Measurements from ENCODE around the gene SDCBP2.

SDCBP2 gene

DNA sequence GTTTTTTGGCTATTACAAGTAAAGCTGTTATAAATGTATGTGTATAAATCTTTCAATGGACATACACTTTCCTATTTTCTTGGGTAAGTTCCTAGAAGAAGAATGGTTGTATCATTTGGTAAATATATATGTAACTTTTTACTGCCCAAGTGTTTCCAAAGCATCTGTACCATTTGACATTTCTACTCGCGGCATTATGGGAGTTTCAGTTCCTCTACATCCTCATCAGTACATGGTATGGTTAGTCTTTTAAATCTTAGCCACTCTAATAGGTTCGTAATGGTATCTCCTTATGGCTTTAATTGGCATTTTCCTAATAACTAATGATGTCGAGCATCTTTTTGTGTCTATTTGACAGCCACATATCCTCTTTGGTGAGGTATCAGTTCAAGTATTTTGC, 49.9 kb downstream of the SDCBP2 start:
- H3K27me3 ChIP-seq (ENCODE audit: insufficient read depth, low read depth, severe bottlenecking), result no peaks in the 10 kb centered on the region
- H3K4me3 ChIP-seq (ENCODE audit: low read depth, low read length), result no peak overlapping the region
- no peaks in the 10 kb centered on the region for H3K9me3 ChIP-seq (ENCODE audit: severe bottlenecking)
- DNase-seq, result no peak
- H3K36me3 ChIP-seq, result no peaks in the 10 kb centered on the region
- H3K27ac ChIP-seq, result no peak overlapping the region
- TF ChIP-seq, protein P1, sequence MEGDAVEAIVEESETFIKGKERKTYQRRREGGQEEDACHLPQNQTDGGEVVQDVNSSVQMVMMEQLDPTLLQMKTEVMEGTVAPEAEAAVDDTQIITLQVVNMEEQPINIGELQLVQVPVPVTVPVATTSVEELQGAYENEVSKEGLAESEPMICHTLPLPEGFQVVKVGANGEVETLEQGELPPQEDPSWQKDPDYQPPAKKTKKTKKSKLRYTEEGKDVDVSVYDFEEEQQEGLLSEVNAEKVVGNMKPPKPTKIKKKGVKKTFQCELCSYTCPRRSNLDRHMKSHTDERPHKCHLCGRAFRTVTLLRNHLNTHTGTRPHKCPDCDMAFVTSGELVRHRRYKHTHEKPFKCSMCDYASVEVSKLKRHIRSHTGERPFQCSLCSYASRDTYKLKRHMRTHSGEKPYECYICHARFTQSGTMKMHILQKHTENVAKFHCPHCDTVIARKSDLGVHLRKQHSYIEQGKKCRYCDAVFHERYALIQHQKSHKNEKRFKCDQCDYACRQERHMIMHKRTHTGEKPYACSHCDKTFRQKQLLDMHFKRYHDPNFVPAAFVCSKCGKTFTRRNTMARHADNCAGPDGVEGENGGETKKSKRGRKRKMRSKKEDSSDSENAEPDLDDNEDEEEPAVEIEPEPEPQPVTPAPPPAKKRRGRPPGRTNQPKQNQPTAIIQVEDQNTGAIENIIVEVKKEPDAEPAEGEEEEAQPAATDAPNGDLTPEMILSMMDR (IDR thresholded peaks at IDR 0.05; ENCODE audit: low read depth, low read length), result no peak

DNA sequence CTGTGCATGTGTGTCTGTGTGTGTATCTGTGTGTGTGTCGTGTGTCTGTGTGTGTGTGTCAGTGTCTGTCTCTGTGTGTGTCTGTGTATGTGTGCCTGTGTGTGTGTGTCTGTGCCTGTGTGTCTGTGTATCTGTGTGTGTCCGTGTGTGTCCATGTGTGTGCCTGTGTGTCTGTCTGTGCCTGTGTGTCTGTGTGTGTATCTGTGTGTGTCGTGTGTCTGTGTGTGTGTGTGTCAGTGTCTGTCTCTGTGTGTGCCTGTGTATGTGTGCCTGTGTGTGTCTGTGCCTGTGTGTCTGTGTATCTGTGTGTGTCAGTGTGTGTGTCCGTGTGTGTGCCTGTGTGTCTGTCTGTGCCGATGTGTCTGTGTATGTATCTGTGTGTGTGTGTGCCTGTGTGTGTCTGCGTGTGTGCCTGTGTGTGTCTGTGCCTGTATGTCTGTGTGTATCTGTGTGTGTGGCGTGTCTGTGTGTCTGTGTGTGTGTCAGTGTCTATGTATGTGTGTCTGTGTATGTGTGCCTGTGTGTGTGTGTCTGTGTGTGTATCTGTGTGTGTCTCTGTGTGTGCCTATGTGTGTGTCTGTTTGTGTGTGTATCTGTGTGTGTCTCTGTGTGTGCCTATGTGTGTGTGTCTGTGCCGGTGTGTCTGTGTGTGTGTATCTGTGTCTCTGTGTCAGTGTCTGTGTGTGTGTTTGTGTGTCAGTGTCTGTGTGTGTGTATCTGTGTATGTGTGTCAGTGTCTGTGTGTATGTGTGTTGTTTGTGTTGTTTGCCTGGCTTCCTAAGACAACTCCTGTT, 51.2 kb downstream of the SDCBP2 start:
- no peaks in the 10 kb centered on the region for H3K9me3 ChIP-seq (ENCODE audit: severe bottlenecking)
- no peak overlapping the region for H3K4me3 ChIP-seq (ENCODE audit: low read depth, low read length)
- no peak for DNase-seq
- no peak overlapping the region for H3K27ac ChIP-seq
- no peaks in the 10 kb centered on the region for H3K36me3 ChIP-seq
- no peaks in the 10 kb centered on the region for H3K27me3 ChIP-seq (ENCODE audit: insufficient read depth, low read depth, severe bottlenecking)
- TF ChIP-seq, protein P1 (IDR thresholded peaks at IDR 0.05; ENCODE audit: low read depth, low read length), result no peak

DNA sequence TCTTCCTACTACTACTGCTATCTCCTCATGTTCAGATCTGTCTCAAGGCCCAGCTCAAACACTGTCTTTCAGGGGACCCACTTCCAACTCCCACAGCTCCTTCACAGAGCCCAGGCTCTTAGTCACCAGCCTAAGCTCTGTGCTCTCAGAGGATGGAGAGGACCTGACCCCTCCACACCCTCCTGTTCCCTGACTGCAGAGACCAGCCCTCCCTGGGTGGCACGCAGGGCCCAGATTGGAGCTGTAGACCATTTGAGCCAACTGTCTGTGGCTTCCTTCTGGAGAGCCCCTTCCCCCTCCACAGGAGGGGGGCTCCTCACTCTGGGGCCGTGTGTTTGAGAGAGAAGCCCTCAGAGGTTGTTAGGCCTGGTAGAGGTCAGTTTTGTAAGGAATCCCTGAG, 53.0 kb downstream of the SDCBP2 start:
- Histone ChIP-seq H3K9me3 (ENCODE audit: severe bottlenecking) (no peaks in the 10 kb centered on the region), H3K4me3 (ENCODE audit: low read depth, low read length) (no peak overlapping the region), H3K27ac (no peak overlapping the region), H3K36me3 (no peaks in the 10 kb centered on the region), H3K27me3 (ENCODE audit: insufficient read depth, low read depth, severe bottlenecking) (no peaks in the 10 kb centered on the region)
- no peak for DNase-seq
- TF ChIP-seq, protein P1 (IDR thresholded peaks at IDR 0.05; ENCODE audit: low read depth, low read length), result no peak

DNA sequence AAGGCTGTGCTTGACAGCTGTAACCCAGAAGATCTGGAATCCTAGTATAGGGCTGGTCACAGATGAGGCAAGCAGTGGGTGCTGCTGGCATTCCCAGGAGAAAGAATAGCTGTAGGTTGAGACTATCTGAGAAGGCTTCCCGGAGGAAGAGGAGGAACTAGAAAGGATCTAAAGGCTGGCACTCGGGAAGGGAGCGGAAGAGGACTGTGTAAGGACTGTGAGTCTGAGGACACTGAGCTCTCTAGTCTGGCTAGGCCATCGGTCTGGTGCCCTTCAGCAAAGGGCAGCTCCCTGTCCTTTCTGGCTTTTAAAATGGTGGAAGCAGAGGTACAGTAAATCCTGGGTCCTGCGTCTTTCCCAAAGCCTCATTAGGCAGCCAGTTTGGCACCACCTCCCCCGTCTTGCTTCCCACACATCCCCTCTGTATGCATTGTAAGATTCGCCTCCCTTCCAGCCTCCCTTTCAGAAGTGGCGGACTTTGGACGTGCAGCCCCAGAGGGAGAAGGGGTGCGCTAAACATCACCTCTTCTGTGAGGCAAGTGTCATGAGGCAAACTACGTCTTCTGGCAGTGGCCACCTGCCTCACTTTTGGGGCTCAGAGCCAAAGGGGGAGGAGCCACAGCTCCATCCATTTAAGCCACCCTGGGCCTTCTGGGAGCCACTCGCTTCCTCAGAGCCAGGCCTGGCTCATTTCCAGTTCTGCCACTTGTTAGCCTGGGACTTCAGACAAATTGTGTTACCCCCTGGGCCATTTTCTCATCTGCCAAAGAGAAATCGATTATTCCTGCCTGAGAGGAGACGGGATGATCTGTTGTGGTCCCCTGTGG, 54.2 kb downstream of the SDCBP2 start:
- Histone ChIP-seq H3K27ac (no peak overlapping the region), H3K9me3 (ENCODE audit: severe bottlenecking) (no peaks in the 10 kb centered on the region), H3K36me3 (no peaks in the 10 kb centered on the region), H3K27me3 (ENCODE audit: insufficient read depth, low read depth, severe bottlenecking) (no peaks in the 10 kb centered on the region), H3K4me3 (ENCODE audit: low read depth, low read length) (no peak overlapping the region)
- no peak for DNase-seq
- TF ChIP-seq, protein P1 (IDR thresholded peaks at IDR 0.05; ENCODE audit: low read depth, low read length), result no peak

DNA sequence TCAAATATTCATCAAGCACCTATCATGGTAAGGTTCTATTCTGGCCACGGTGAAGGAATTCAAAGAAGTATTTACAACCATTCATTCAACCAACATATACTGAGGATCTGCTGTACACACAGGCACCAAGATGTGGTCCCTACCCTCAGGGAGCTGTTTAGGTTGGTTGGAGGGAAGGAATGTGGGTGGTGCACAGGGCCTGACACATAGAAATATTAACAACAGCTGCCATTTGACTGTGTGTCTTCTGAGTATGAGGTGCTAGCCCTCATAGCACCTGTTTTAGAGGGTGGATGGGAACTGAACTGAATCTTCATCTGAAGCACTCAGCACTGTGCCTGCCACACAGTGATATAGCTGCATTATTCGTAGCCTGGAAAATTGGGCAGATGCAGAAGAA, 55.6 kb downstream of the SDCBP2 start:
- DNase-seq, result no peak
- Histone ChIP-seq H3K9me3 (ENCODE audit: severe bottlenecking) (no peaks in the 10 kb centered on the region), H3K27me3 (ENCODE audit: insufficient read depth, low read depth, severe bottlenecking) (no peaks in the 10 kb centered on the region), H3K36me3 (no peaks in the 10 kb centered on the region), H3K27ac (no peak overlapping the region), H3K4me3 (ENCODE audit: low read depth, low read length) (no peak overlapping the region)
- TF ChIP-seq, protein P1 (IDR thresholded peaks at IDR 0.05; ENCODE audit: low read depth, low read length), result no peak
